GM12875 (cell line): ENCODE data around the gene DNAAF5.

Source experiments
- H3K4me3 ChIP-seq: one replicate; pipeline ENCODE4 v1.5.1; 2011; ENCODE audit warnings: low read depth, low read length, control low read depth
- CTCF ChIP-seq: IDR thresholded peaks from 2 replicates; pipeline ENCODE4 v1.5.1; 2011; ENCODE audit warnings: low read depth, mild to moderate bottlenecking, control low read depth, inconsistent platforms, low read length, moderate library complexity, borderline replicate concordance; ENCODE audit not compliant: insufficient read depth

Gene DNAAF5

DNA sequence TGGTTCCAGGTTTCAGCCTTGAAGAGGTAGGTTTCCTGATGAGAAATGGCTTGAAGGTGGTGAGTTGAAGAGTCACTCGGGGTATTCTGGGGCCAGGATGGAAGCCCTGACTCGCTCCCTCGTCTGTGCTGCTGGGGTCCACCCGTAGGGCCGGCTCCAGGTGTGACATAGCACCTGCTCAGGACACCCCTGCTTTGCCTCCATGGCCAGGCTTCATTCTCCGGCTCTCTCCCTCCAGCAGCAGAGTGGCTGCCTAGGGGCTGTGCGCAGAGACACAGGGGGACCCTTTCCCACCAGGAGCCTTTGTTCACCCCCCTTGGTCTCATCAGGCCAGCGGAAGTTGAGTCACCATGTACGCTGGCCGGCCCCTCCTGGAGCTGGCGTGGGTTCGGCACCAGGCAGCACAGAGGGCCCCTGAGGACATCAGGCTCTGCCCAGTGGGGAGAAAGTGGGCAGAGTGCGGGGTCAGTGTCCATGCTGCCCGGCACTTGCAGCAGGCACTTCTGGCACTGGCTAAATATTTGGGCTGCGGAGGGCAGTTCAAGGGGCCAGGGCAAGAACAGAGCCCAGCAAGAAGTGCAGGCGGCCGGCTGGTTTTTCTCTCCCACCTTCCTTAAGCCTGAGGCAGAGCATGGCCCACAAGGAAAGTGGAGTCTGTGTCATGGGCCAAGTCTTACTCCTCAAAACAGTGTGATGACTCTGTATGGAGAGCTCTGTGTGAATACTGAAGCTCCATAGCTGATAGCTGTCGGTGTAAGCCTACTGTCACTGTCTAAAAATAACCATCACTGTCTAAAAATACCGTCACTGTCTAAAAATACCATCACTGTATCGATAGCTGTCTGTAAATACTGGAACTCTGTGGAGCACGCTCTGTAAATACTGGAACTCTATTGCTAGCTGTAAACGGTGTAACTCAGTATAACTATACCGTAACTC is 4.3 kb downstream of the DNAAF5 start:
- no peak overlapping the region for H3K4me3 ChIP-seq
- no peak for TF ChIP-seq CTCF

DNA sequence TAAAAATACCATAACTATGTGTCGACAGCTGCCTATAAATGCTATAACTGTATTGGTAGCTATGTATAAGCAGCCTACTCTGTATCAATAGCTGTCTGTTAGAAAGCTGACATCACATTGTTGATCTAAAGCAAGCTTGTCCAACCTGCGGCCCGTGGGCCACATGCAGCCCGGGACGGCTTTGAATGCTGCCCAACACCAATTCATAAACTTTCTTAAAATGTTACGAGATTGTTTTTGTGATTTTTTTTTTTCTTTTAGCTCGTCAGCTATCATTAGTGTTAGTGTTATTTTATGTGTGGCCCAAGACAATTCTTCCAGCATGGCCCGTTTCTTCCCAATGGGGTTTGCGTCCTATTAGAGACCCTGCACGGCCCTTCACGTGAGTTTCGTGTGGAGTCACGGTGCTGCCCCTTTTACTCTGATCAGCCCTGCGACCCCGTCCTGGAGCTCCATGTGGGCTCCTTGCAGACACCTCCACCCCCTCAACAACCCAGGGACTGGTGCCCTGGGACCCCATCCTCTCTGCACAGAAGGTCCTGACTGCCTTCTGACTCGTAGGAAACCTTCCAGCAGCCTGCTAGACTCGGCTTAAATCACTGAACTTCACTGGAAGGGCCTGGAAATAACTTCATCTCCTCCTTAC is 5.1 kb downstream of the DNAAF5 start:
- H3K4me3 ChIP-seq = no peak overlapping the region
- TF ChIP-seq CTCF = no peak

DNA sequence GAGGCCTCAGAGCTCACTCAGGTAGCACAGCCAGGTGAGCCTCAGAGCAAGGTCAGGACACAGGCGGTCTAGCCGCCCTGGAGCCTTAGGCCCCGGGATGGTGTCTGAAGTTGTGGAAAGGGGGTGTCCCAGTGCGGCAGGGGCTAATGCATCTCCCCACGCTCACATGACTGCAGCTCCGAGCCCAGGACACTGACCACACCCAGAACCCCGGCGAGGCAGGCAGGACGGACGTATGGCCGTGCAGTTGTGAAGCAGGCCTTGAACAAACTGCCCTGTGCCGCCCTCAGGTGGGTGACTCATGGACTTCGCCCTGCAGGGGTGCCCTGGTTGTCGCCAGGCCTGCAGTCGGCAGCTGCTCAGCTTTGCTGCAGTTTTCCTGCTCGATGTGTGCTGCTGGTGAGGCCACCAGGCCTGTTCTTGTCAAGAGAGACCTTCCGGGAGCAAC is 5.6 kb downstream of the DNAAF5 start:
- H3K4me3 ChIP-seq = no peak overlapping the region
- TF ChIP-seq CTCF = no peak

DNA sequence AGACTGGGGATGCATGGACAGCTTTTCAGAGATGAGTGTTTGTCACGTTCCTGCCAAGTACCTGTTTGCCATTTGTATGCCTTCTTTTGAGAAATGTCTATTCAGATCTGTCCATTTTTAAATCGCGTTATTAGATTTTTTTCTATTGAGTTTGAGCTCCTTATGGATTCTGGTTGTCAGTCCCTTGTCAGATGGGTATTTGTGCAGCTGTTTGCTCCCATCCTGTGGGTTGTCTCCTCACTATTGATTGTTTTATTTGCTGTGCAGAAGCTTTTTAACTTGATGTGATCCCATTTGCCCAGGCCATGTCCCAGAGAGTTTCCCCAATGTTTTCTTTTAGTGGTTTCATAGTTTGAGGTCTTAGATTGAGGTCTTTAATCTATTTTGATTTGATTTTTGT is 6.1 kb downstream of the DNAAF5 start:
- no peak overlapping the region for H3K4me3 ChIP-seq
- no peak for TF ChIP-seq CTCF

DNA sequence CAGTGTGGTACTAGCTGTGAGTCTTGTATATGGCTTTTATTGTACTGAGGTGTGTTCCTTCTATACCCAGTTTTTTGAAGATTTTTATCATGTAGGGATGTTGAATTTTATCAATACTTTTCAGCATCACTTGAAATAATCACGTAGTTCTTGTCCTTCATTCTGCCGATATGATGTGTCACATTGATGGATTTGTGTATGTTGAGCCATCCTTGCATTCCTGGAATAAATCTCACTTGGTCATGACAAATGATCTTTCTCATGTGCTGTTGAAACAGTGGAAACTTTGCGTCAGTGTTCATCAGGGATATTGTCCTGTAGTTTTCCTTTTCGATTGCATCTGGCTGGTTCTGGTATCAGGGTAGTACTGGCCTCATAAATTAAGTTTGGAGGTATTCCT is 7.7 kb downstream of the DNAAF5 start:
- no peak overlapping the region for H3K4me3 ChIP-seq
- no peak for TF ChIP-seq CTCF

DNA sequence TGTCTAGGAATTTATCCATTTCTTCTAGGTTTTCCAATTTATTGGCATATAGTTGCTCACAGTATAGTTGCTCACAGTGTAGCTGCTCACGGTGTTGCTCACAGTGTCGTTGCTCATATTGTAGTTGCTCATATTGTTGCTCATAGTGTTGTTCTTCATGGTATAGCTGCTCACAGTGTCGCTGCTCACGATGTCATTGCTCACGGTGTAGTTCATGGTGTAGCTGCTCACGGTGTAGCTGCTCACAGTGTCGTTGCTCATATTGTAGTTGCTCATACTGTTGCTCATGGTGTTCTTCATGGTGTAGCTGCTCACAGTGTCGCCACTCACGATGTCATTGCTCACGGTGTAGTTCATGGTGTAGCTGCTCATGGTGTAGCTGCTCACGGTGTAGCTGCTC is 8.3 kb downstream of the DNAAF5 start:
- H3K4me3 ChIP-seq = no peak overlapping the region

More for the DNA sequence above, 8.3 kb downstream of the DNAAF5 start:
- TF ChIP-seq CTCF = no peak
